Activated CD4-positive, alpha-beta T cell treated with anti-CD3 and anti-CD28 coated beads, Interleukin-2, Interleukin-4, amounts not matched to agents 100 ng/mL and 50 ng/mL, durations not matched to agents 16 hours and 8 hours (primary cell): ENCODE results near the gene S1PR2.

Experiments
- DNase-seq: peaks from one replicate; pipeline ENCODE4 v3.0.0-alpha.2; 2020; ENCODE audit warnings: low spot score

Gene S1PR2

GRCh38 chr19:10230861-10231611 lies at the start of gene S1PR2:
S1PR2 (minus strand) TSS chr19:10231331; CDS start chr19:10224905, 6,426 bp downstream.
- peak; percentile 50 for DNase-seq

GRCh38 chr19:10279737-10280442 lies 48.8 kb upstream of the S1PR2 start:
- DNase-seq: no peak

- DNase-seq: no peak
Measured at GRCh38 chr19:10278935-10279334, 47.8 kb upstream of the S1PR2 start.

- DNase-seq: no peak
Measured at GRCh38 chr19:10277795-10278589, 46.9 kb upstream of the S1PR2 start.

- no peak for DNase-seq
Measured at GRCh38 chr19:10274589-10274988, 43.5 kb upstream of the S1PR2 start.

GRCh38 chr19:10271543-10272086 lies 40.5 kb upstream of the S1PR2 start:
- peak; percentile 45 for DNase-seq

GRCh38 chr19:10270616-10271394 lies 39.7 kb upstream of the S1PR2 start, which contains the start of gene ICAM1:
ICAM1 (plus strand) TSS chr19:10271120; CDS start chr19:10271160, 40 bp downstream.
- peak; percentile 87 for DNase-seq

GRCh38 chr19:10270180-10270615 lies 39.1 kb upstream of the S1PR2 start:
- DNase-seq: peak; percentile 83

GRCh38 chr19:10269333-10270179 lies 38.4 kb upstream of the S1PR2 start:
- peak; percentile 91 for DNase-seq

- DNase-seq: no peak
Measured at GRCh38 chr19:10268071-10268470, 36.9 kb upstream of the S1PR2 start.

GRCh38 chr19:10266706-10267105 lies 35.6 kb upstream of the S1PR2 start:
- DNase-seq: no peak

- DNase-seq: no peak
Measured at GRCh38 chr19:10262771-10263170, 31.6 kb upstream of the S1PR2 start.

GRCh38 chr19:10260141-10260584 lies 29.0 kb upstream of the S1PR2 start:
- DNase-seq: peak; percentile 62

- peak; percentile 93 for DNase-seq
Measured at GRCh38 chr19:10259162-10259905, 28.2 kb upstream of the S1PR2 start.

GRCh38 chr19:10258080-10258710 lies 27.1 kb upstream of the S1PR2 start:
- no peak for DNase-seq

- no peak for DNase-seq
Measured at GRCh38 chr19:10256970-10257615, 26.0 kb upstream of the S1PR2 start.

GRCh38 chr19:10256551-10256950 lies 25.4 kb upstream of the S1PR2 start:
- no peak for DNase-seq

GRCh38 chr19:10255358-10255757 lies 24.2 kb upstream of the S1PR2 start:
- no peak for DNase-seq

GRCh38 chr19:10254244-10254643 lies 23.1 kb upstream of the S1PR2 start:
- no peak for DNase-seq
